C4-2B (cell line): ENCODE results near the gene SLC27A5.

Source experiments
- ZFX ChIP-seq: fragments of 450-650 bp; IDR thresholded peaks from 2 replicates; pipeline ENCODE4 v1.6.1; 2017
- TF ChIP-seq, protein P1 (sequence below): fragments of 450-650 bp; conservative IDR thresholded peaks from 2 replicates; pipeline ENCODE4 v1.5.1; 2017; ENCODE audit warnings: mild to moderate bottlenecking

DNA sequence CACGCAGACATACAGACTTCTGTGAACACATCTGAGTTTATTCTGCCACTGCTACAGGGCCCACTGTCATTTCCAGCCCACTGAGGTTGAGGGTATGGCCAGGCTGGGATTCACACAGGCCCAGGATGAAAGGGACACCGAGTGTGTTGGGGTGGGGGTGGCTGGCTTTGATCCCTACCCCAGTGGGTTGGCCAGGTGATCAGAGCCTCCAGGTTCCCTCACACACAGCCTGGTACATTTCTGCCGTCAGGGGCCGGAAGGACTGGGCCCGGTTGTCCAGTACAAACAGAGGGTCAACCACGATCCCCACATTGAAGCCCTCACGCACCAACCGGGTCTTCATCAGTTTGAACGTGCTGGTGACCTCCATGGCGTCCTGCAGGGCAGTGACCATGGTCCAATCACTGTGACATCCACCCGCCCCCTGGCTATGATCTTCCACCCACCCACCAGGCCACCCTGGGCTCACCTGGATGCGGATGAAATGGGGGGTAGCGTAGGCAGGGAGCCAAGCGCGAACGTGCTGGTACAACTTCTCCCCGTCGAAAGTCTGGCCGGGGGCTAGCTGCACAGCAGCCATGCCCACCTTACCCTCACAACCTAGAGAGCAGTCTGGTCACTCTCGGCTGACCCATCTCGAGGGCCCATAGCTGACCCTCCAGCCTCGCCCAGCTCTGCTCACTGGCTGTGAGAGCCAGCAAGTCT, 13.3 kb downstream of the SLC27A5 start:
- TF ChIP-seq, protein P1, sequence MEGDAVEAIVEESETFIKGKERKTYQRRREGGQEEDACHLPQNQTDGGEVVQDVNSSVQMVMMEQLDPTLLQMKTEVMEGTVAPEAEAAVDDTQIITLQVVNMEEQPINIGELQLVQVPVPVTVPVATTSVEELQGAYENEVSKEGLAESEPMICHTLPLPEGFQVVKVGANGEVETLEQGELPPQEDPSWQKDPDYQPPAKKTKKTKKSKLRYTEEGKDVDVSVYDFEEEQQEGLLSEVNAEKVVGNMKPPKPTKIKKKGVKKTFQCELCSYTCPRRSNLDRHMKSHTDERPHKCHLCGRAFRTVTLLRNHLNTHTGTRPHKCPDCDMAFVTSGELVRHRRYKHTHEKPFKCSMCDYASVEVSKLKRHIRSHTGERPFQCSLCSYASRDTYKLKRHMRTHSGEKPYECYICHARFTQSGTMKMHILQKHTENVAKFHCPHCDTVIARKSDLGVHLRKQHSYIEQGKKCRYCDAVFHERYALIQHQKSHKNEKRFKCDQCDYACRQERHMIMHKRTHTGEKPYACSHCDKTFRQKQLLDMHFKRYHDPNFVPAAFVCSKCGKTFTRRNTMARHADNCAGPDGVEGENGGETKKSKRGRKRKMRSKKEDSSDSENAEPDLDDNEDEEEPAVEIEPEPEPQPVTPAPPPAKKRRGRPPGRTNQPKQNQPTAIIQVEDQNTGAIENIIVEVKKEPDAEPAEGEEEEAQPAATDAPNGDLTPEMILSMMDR = no peak
- TF ChIP-seq ZFX = no peak
